Cortex of kidney (tissue), 1 donor: ENCODE data around the gene KRT39.
"Not testable (repeated sequence)": the region's sequence is repeated elsewhere in the genome, so short reads cannot be mapped to it uniquely, and the experiment has no call there.

ENCODE experiments used
- DNase-seq: peaks from one replicate; lab custom pipeline; 2025; lab: John Stamatoyannopoulos, UW

KRT39 gene

DNA sequence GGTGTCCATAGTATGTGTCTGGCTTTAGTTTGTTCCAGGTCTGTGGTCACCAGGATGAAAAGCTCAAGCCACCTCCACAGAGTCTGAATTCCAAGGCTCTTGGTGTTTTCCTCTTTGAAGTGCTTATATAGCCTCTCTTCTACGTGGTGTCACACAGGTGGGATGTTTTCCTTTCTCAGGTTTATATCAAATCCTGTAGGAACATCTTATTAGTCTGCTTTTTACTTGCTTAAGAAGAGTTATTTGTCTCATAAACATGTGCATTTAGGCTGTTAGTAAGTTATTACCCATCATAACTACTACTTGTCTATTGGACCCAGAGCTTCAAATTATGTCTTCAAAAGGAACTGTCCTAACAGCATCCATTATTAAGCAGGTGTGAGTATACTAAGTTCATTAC, at the start of gene KRT39:
Gene KRT39, minus strand, starts transcription at position 101 of the 400 bp plus-strand sequence. Its CDS starts 92 bp downstream, at position 9.
- DNase-seq = no peak

DNA sequence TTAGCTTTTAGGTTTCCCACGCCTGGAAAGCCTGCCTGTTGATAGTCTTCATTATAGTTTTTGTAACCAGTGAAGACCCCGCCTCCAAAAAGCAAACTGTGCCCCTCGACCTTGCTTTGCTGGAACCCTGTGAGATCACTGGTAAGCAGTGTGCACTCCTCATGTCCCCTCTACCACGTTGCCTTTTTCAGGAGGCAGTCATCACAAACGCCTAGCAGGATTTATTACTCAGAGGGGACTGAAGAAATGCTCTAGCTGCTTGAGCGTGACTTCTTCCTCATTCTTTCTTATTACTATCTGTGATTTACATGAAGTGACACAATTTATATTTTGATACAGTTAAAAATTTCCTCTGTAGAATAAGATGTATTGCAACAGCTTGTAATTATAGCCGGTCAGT, 48.7 kb upstream of the KRT39 start:
- no peak for DNase-seq

GRCh38 chr17:41013606-41014005, 46.9 kb upstream of the KRT39 start:
- DNase-seq = no peak

GRCh38 chr17:41013181-41013580, 46.4 kb upstream of the KRT39 start:
- no peak for DNase-seq

- no peak for DNase-seq
These were observed 45.8 kb upstream of the KRT39 start for GRCh38 chr17:41012326-41013120.

GRCh38 chr17:41010441-41010840, 43.7 kb upstream of the KRT39 start:
- no peak for DNase-seq

GRCh38 chr17:41009936-41010335, 43.2 kb upstream of the KRT39 start:
- no peak for DNase-seq

GRCh38 chr17:41009301-41009760, 42.6 kb upstream of the KRT39 start:
- no peak for DNase-seq

DNA sequence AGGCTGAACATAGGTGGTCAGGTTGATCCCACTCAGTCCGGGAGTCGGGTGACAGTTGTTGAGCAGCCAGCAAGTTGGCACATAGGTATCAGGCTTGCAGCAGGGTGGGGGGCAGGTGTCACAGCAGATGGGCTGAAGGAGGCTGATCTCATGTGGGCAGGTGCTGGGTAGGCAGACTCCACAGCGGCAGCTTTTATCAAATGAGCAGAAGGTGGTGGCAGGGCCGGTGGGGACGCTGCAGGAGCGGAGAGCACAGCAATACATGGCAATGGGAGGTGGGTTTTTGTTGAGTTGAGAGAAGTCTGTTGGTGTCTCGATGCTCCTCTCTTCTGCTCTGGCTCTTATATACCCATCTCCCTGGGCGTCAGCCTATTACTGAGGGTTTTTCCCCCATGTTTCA, 42.1 kb upstream of the KRT39 start, which contains the start of gene KRTAP3-1:
Gene KRTAP3-1, minus strand, starts transcription at position 318 of the 400 bp plus-strand sequence. Its CDS starts 54 bp downstream, at position 264.
- DNase-seq = no peak

- no peak for DNase-seq
These were observed 37.6 kb upstream of the KRT39 start for GRCh38 chr17:41004397-41004796.

DNA sequence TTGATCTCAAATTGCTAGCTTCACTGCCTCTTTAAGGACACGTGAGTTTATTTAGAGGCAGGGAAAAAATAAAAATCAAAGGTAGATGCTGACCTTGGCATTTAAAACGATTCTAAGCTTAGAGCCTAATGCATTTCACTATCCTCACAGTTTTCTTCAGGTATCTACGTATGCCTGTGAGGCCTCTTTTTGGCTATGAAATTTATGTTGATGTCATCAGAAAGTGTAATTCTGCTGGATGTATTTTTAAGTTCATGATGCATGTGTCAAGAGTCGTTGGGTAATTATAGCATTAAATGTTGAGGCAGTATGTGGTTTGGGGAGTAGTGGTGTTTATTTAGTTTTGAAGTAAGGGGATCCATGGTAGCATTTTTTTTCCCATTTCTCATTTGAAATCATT, 37.2 kb upstream of the KRT39 start:
- no peak for DNase-seq

DNA sequence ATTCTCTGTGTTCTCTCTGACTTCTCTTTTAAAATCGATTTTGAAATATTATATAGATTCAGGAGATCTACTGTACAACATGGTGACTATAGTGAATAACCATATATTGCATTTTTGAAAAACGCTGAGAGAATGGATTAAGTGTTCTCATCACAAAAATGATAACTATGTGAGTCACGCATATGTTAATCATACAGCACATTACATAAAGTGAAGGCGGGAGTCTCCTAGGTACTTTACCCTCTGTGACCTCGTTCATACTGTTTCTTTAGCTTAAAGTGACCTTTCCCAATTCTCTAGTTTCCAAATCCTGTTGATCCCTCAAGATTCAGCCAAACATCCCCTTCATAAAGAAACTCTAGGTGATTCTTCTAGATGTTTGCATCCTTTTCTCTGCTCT, 36.1 kb upstream of the KRT39 start:
- no peak for DNase-seq

DNA sequence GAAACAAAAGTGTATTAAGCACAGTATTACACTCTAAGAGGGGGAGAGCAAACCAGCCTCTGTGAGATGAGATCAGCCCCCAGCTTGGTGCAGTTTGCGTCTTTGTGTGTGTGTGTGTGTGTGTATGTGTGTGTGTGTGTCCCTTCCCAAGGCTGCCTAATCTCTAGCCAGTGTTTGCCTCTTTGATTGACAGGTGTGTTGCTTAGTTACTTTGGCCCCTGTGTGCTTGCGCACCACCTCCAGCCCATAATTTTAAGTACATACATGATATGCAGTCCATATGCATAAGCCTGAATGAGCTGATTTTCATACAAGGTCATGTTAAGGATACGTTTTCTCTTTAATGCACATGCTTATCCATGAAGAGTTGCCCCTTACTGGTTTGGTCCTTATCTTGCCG, 35.0 kb upstream of the KRT39 start:
- no peak for DNase-seq

GRCh38 chr17:40999563-40999962, 32.8 kb upstream of the KRT39 start, which contains the start of gene KRTAP3-2:
TSS of gene KRTAP3-2 (minus strand) at chr17:40999906. CDS start at chr17:40999853, 53 bp downstream.
- not testable (repeated sequence) for DNase-seq

GRCh38 chr17:40997361-40997760, 30.6 kb upstream of the KRT39 start:
- no peak for DNase-seq

- no peak for DNase-seq
These were observed 30.1 kb upstream of the KRT39 start for GRCh38 chr17:40996829-40997228.

DNA sequence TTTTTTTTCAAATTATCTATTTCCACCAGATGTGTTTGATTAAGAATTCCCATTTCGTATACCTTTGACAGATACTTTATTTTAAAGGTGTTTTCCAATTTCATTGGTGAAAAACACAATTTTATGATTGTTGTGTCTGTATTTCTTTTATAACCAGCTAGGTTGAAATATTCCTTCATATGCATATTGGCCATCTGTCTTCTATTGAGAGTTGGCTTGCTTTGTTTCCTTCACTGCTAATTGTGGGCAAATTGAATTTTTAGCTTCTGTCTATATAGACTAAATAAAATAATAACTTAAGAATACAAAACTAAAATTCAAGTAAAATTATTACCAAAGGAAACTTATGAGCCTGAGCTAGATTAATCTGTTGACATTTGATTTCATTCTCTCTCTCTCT, 28.4 kb upstream of the KRT39 start:
- DNase-seq = no peak

- DNase-seq = no peak
These were observed 27.1 kb upstream of the KRT39 start, which contains the start of gene KRTAP3-3 for GRCh38 chr17:40993839-40994238. TSS of gene KRTAP3-3 (minus strand) at chr17:40994164. CDS start at chr17:40994097, 67 bp downstream.

- no peak for DNase-seq
These were observed 26.3 kb upstream of the KRT39 start for GRCh38 chr17:40993084-40993483.

DNA sequence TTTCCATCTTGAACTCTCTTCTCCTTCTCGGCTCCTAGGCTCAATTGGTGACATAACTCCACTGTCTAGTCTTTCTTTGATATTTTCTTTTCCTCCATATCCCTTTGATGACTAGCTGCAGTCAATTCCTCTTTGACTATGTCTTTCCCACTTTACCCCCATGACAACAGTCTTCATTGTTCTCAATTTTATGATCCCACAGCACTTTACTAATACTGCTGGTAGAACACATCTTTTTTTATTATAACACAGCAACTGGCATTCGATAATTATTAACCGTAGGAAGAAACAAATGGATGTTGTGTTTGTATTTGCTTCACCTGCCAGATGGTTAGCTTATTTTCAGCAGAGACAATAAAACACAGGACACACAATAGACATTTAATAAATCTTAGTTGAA, 25.9 kb upstream of the KRT39 start:
- DNase-seq = no peak

DNA sequence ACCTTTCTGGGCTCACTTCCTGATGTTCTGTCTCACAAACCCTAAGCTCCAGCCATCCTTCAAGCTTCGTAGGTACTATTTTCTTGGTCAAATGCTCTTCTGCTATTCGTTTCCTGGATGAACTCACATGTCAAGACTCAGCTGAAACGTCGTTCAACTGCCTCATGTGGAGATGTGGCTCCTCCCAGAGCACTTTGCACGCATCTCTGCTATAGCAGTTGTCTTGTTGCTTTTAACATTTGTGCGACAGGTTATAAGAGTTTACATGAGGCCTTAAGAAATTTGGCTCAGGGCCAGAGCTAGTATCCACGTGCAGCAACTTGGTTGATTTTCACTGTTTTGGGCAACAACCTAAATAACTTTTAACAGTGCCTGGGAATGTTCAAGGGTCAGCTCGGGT, 20.2 kb upstream of the KRT39 start:
- no peak for DNase-seq

- DNase-seq = no peak
These were observed 17.5 kb upstream of the KRT39 start, which contains the start of gene KRT40 for GRCh38 chr17:40984226-40984625. TSS of gene KRT40 (minus strand) at chr17:40984326. CDS start at chr17:40984273, 53 bp downstream.

- DNase-seq = no peak
These were observed 14.4 kb upstream of the KRT39 start for GRCh38 chr17:40981115-40981514.
